HG03039 (cell line): ENCODE results near the gene AKAP1.

ENCODE experiments used
- ATAC-seq: cut with Tn5 transposase; IDR thresholded peaks from one replicate; pipeline ENCODE4 v1.9.1; 2021; ENCODE audit warnings: mild to moderate bottlenecking, moderate library complexity; ENCODE audit not compliant: unreplicated experiment

AKAP1 gene

GRCh38 chr17:57084802-57085447 is at the start of gene AKAP1:
AKAP1 (plus strand) TSS chr17:57085246; CDS start chr17:57105465, 20,219 bp downstream.
- peak; percentile 82 for ATAC-seq

GRCh38 chr17:57035971-57036481 is 49.0 kb upstream of the AKAP1 start:
- ATAC-seq = no peak

- ATAC-seq = no peak
These were observed 47.6 kb upstream of the AKAP1 start for GRCh38 chr17:57037411-57037810.

- no peak for ATAC-seq
These were observed 46.6 kb upstream of the AKAP1 start for GRCh38 chr17:57038486-57038885.

GRCh38 chr17:57040571-57040970 is 44.5 kb upstream of the AKAP1 start:
- ATAC-seq = no peak

GRCh38 chr17:57043276-57043675 is 41.8 kb upstream of the AKAP1 start:
- no peak for ATAC-seq

GRCh38 chr17:57044976-57045867 is 39.8 kb upstream of the AKAP1 start:
- no peak for ATAC-seq

GRCh38 chr17:57045868-57046704 is 39.0 kb upstream of the AKAP1 start:
- peak; percentile 64 for ATAC-seq

- ATAC-seq = peak; percentile 11
These were observed 38.3 kb upstream of the AKAP1 start for GRCh38 chr17:57046749-57047148.

GRCh38 chr17:57048096-57048495 is 37.0 kb upstream of the AKAP1 start:
- ATAC-seq = no peak

- no peak for ATAC-seq
These were observed 34.7 kb upstream of the AKAP1 start for GRCh38 chr17:57050306-57050705.

GRCh38 chr17:57051886-57052361 is 33.1 kb upstream of the AKAP1 start:
- ATAC-seq = no peak

- ATAC-seq = no peak
These were observed 22.2 kb upstream of the AKAP1 start for GRCh38 chr17:57062865-57063264.

GRCh38 chr17:57067162-57067561 is 17.9 kb upstream of the AKAP1 start:
- no peak for ATAC-seq

GRCh38 chr17:57067781-57068180 is 17.3 kb upstream of the AKAP1 start:
- no peak for ATAC-seq

GRCh38 chr17:57068222-57068658 is 16.8 kb upstream of the AKAP1 start:
- ATAC-seq = no peak

GRCh38 chr17:57068707-57069106 is 16.3 kb upstream of the AKAP1 start:
- no peak for ATAC-seq

GRCh38 chr17:57071991-57072944 is 12.8 kb upstream of the AKAP1 start:
- ATAC-seq = no peak

GRCh38 chr17:57073626-57074025 is 11.4 kb upstream of the AKAP1 start:
- no peak for ATAC-seq

- no peak for ATAC-seq
These were observed 9.9 kb upstream of the AKAP1 start for GRCh38 chr17:57075193-57075592.
